Panc1 (cell line): ENCODE data around the gene CIPC. TPM values are rescaled to one million over a fixed set of nuclear protein-coding genes. Genes with fewer than 3 reads are reported as not detected.

Experiments used
- ATAC-seq: fragments of 200-7000 bp; cut with Tn5 transposase; 2 replicates; pipeline ENCODE4 v1.9.1; 2020; ENCODE audit warnings: mild to moderate bottlenecking, moderate library complexity
- BruUV-seq: library from RNA; stranded (reverse); fragments of 400-500 nt; replicated peaks from 2 replicates; lab custom pipeline; 2021; lab: Mats Ljungman, UMichigan
- CTCF ChIA-PET: fragments of 300-600 bp; sonication (Branson Sonifier 250); formaldehyde crosslinking; loops from one replicate; lab custom pipeline; 2022; ENCODE audit warnings: antibody characterized with exemption; lab: Charles Lee
- POLR2A ChIA-PET: fragments of 300-600 bp; sonication (Branson Sonifier 250); formaldehyde crosslinking; loops from one replicate; lab custom pipeline; 2022; ENCODE audit warnings: antibody characterized with exemption; lab: Charles Lee
- DNase-seq: peaks from one replicate; pipeline ENCODE4 v3.0.0-alpha.2; 2010; ENCODE audit warnings: low read depth, low spot score
- H3K27ac ChIP-seq: 2 replicates; pipeline ENCODE4 v1.5.1; 2011; ENCODE audit warnings: mild to moderate bottlenecking, low read length, inconsistent platforms
- H3K27me3 ChIP-seq: fragments of 200-500 bp; sonication (Bioruptor generic); 2 replicates; pipeline ENCODE4 v1.6.0; 2014; ENCODE audit warnings: low read length, inconsistent platforms; ENCODE audit not compliant: control insufficient read depth, insufficient read depth
- H3K36me3 ChIP-seq: fragments of 200-500 bp; sonication (Bioruptor generic); 2 replicates; pipeline ENCODE4 v1.5.1; 2014; ENCODE audit warnings: inconsistent platforms, mild to moderate bottlenecking, low read length, moderate library complexity; ENCODE audit not compliant: control insufficient read depth, insufficient read depth
- H3K4me1 ChIP-seq: 2 replicates; pipeline ENCODE4 v1.5.1; 2011; ENCODE audit warnings: inconsistent platforms, mild to moderate bottlenecking, low read length, moderate library complexity; ENCODE audit not compliant: control insufficient read depth, insufficient read depth
- H3K4me3 ChIP-seq, 2 experiments: 2 replicates each; pipeline ENCODE4 v1.5.1; 2011 to 2012; ENCODE audit warnings: low read depth in 2 of 2, low read length in 2 of 2, mild to moderate bottlenecking in 2 of 2, inconsistent platforms in 1 of 2, moderate library complexity in 1 of 2
- H3K9me3 ChIP-seq: fragments of 200-500 bp; sonication (Bioruptor generic); 2 replicates; pipeline ENCODE4 v1.5.1; 2014; ENCODE audit warnings: low read depth, mild to moderate bottlenecking, inconsistent platforms, low read length, moderate library complexity; ENCODE audit not compliant: control insufficient read depth, insufficient read depth
- CTCF ChIP-seq: fragments of 450-650 bp; IDR thresholded peaks from 2 replicates; pipeline ENCODE4 v1.5.1; 2017; ENCODE audit warnings: mild to moderate bottlenecking
- POLR2AphosphoS5 ChIP-seq: IDR thresholded peaks from 2 replicates; pipeline ENCODE4 v1.6.1; 2012; ENCODE audit warnings: mild to moderate bottlenecking, low read depth, low read length, moderate library complexity
- REST ChIP-seq, 2 experiments: IDR thresholded peaks; 2 replicates each; pipeline ENCODE4 v1.6.1; 2011 to 2012; ENCODE audit warnings: low read depth in 2 of 2, control low read depth in 1 of 2, low read length in 1 of 2, mild to moderate bottlenecking in 1 of 2, moderate library complexity in 1 of 2; ENCODE audit not compliant: insufficient read depth in 1 of 2
- SIN3A ChIP-seq: IDR thresholded peaks from 2 replicates; pipeline ENCODE4 v1.6.1; 2012; ENCODE audit warnings: low read depth, mild to moderate bottlenecking, low read length, moderate library complexity, borderline replicate concordance; ENCODE audit not compliant: insufficient read depth
- TCF7L2 ChIP-seq: IDR thresholded peaks from 2 replicates; pipeline ENCODE4 v1.6.1; 2011; ENCODE audit warnings: mild to moderate bottlenecking, low read depth, low read length, inconsistent platforms
- in situ Hi-C: cut with HindIII; loops from 2 replicates; pipeline ENCODE4 v1.10.0; 2016; ENCODE audit warnings: low sequenced_read_pairs, low pct_unique_long_range_greater_than_20kb
- intact Hi-C: fragments of 100-400 bp; cut with micrococcal nuclease; formaldehyde crosslinking; loops from one replicate; pipeline ENCODE4 v1.10.0; 2022; ENCODE audit not compliant: unreplicated experiment
- total RNA-seq: library from RNA; stranded (reverse); gene quantifications from one replicate; pipeline ENCODE4 v1.2.1, GENCODE V29; 2021; ENCODE audit not compliant: unreplicated experiment

CIPC gene
- total RNA-seq, 1 experiment from 2014 or later = 20.3 TPM

- POLR2A ChIA-PET = interaction anchor here (0.6 to 0.7 kb wide), 2 partner anchors 145 to 277 kb away, joined by 3 to 7 read pairs; no protein-coding TSS in a partner anchor
- Histone ChIP-seq H3K27ac (no peak overlapping the region; the same call in 1 of the 2 replicates), H3K9me3 (peaks cover 5% of the 10 kb centered on the region; the same call in 1 of the 2 replicates), H3K27me3 (no peaks in the 10 kb centered on the region), H3K4me1 (peaks cover 16% of the 10 kb centered on the region), H3K36me3 (no peaks in the 10 kb centered on the region; the same call in 1 of the 2 replicates), H3K4me3 (no peak overlapping the region)
- no TSS peak for BruUV-seq
- DNase-seq = peak; percentile 57
- in situ Hi-C loops (no loop called here), intact Hi-C loops (loop anchor here (1.0 kb wide), 1 partner anchor 218 kb away; no protein-coding TSS in a partner anchor)
- CTCF ChIA-PET = interaction anchor here (0.5 to 2.8 kb wide), 7 partner anchors 11 to 389 kb away, joined by 3 to 13 read pairs (median 5); no protein-coding TSS in a partner anchor
- TF ChIP-seq SIN3A = no peak
- no peak for TF ChIP-seq REST (IDR thresholded peaks at IDR 0.05; ENCODE audit: insufficient read depth in 1 of 2, low read depth in 2 of 2, low read length in 1 of 2)
- TF ChIP-seq CTCF = peak; percentile 85
- no peak for TF ChIP-seq POLR2AphosphoS5
- no peak for TF ChIP-seq TCF7L2
- no peak for ATAC-seq
These were observed 3.3 kb upstream of the CIPC start for GRCh38 chr14:77094672-77095284.

- in situ Hi-C loops = no loop called here
These were observed 905 bp upstream of the CIPC start for GRCh38 chr14:77097006-77097699.

More at GRCh38 chr14:77097006-77097699, 905 bp upstream of the CIPC start:
- BruUV-seq = TSS peak; percentile 95
- intact Hi-C loops = no loop called here
- H3K4me1 ChIP-seq = peaks cover 17% of the 10 kb centered on the region
- CTCF ChIA-PET = interaction anchor here (2.8 kb wide), 1 partner anchor 221 kb away, joined by 13 read pairs; no protein-coding TSS in a partner anchor
- peak overlapping the region; percentile 98 for H3K27ac ChIP-seq
- DNase-seq = no peak
- POLR2A ChIA-PET = interaction anchor here (0.5 to 0.8 kb wide), 2 partner anchors 70 to 173 kb away, joined by 3 to 11 read pairs; no protein-coding TSS in a partner anchor
- TF ChIP-seq SIN3A = no peak
- no peak for TF ChIP-seq POLR2AphosphoS5
- no peak for TF ChIP-seq CTCF
- peak; percentile 71; the same call in 1 of the 2 replicates for TF ChIP-seq TCF7L2
- no peak for TF ChIP-seq REST (IDR thresholded peaks at IDR 0.05; ENCODE audit: insufficient read depth in 1 of 2, low read depth in 2 of 2, low read length in 1 of 2)
- H3K9me3 ChIP-seq = no peaks in the 10 kb centered on the region
- H3K27me3 ChIP-seq = no peaks in the 10 kb centered on the region
- peak; percentile 1; the same call in 1 of the 2 replicates for ATAC-seq
- H3K36me3 ChIP-seq = no peaks in the 10 kb centered on the region; the same call in 1 of the 2 replicates
- H3K4me3 ChIP-seq = peak overlapping the region; percentile 73 to 97
